Natural killer cell (primary cell): ENCODE measurements around the gene CLDND2. TPM values are rescaled to one million over a fixed set of nuclear protein-coding genes. Genes with fewer than 3 reads are reported as not detected.

Experiments used
- ATAC-seq, 3 donors: fragments of 150-1000 bp in 2 of 3; fragments of 200-7000 bp in 1 of 3; cut with Tn5 transposase; 1 replicate in 1 of 3; 2 replicates in 2 of 3; pipeline ENCODE4 v1.10.0; 2021; ENCODE audit warnings: mild to moderate bottlenecking in 2 of 3, moderate library complexity in 2 of 3
- DNase-seq, 2 donors: peaks; one replicate each; pipeline versions ENCODE4 v3.0.0 to v3.0.0-alpha.2; 2013 to 2021; ENCODE audit warnings: mixed read lengths in 1 of 2
- H3K27ac ChIP-seq: one replicate; pipeline ENCODE4 v1.5.1; 2013; ENCODE audit warnings: mild to moderate bottlenecking, low read length
- H3K27me3 ChIP-seq: one replicate; pipeline ENCODE4 v1.6.1; 2013; ENCODE audit warnings: low read length; ENCODE audit not compliant: control insufficient read depth, insufficient read depth
- H3K36me3 ChIP-seq: one replicate; pipeline ENCODE4 v1.6.1; 2013; ENCODE audit warnings: low read length; ENCODE audit not compliant: control insufficient read depth, insufficient read depth
- H3K4me1 ChIP-seq: one replicate; pipeline ENCODE4 v1.6.1; 2013; ENCODE audit warnings: low read length; ENCODE audit not compliant: control insufficient read depth, insufficient read depth
- H3K4me3 ChIP-seq: one replicate; pipeline ENCODE4 v1.5.1; 2013; ENCODE audit warnings: low read length
- H3K9me3 ChIP-seq: one replicate; pipeline ENCODE4 v1.6.1; 2013; ENCODE audit warnings: low read length; ENCODE audit not compliant: control insufficient read depth, insufficient read depth
- H3K27ac Mint-ChIP-seq, 2 donors: one replicate each; pipeline ENCODE4 v1.8.0; 2022; ENCODE audit warnings: mild to moderate bottlenecking in 2 of 2, mixed read lengths in 2 of 2, moderate library complexity in 1 of 2
- H3K27me3 Mint-ChIP-seq, 2 donors: one replicate each; pipeline ENCODE4 v1.8.0; 2022; ENCODE audit warnings: low read depth in 2 of 2, mixed read lengths in 2 of 2
- H3K36me3 Mint-ChIP-seq: one replicate; pipeline ENCODE4 v1.8.0; 2022; ENCODE audit warnings: mixed read lengths
- H3K4me1 Mint-ChIP-seq, 2 donors: one replicate each; pipeline ENCODE4 v1.8.0; 2022; ENCODE audit warnings: mixed read lengths in 2 of 2
- H3K4me3 Mint-ChIP-seq: one replicate; pipeline ENCODE4 v1.8.0; 2022; ENCODE audit warnings: mild to moderate bottlenecking, moderate library complexity, mixed read lengths
- H3K9me3 Mint-ChIP-seq, 2 donors: one replicate each; pipeline ENCODE4 v1.8.0; 2022; ENCODE audit warnings: mixed read lengths in 2 of 2
- CTCF ChIP-seq: fragments of 200-600 bp; IDR thresholded peaks from one replicate; pipeline ENCODE4 v1.8.0; 2022; ENCODE audit warnings: antibody characterized with exemption
- WGBS: methylation state at CpG from one replicate; pipeline ENCODE4 v1.1.7; 2013; ENCODE audit warnings: missing lambda C conversion rate; ENCODE audit not compliant: insufficient coverage; 5-methylcytosine and 5-hydroxymethylcytosine counted together
- intact Hi-C: fragments of 100-400 bp; cut with micrococcal nuclease; formaldehyde crosslinking; loops from one replicate; pipeline ENCODE4 v1.14.2; 2022
- total RNA-seq, 4 donors: library from RNA; stranded (reverse); fragments of 120-200 nt in 1 of 4; gene quantifications; one replicate each; pipeline versions ENCODE4 v1.2.3 to v1.2.4, GENCODE V29; 2013 to 2022

CLDND2 gene
- total RNA-seq, 3 donors from 2014 or later (not counting 1 experiment from before 2014, with no cell fraction given): 72.8 to 83.2 (median 75.3) TPM

GRCh38 chr19:51396175-51396574 is 27.4 kb upstream of the CLDND2 start:
- H3K27ac Mint-ChIP-seq: peak overlapping the region; percentile 96 to 97
- no peak for TF ChIP-seq CTCF
- peaks cover 45% of the 10 kb centered on the region for H3K4me1 ChIP-seq
- H3K4me1 Mint-ChIP-seq: peaks cover 61 to 76% of the 10 kb centered on the region in 2 donors
- WGBS: 100% methylated on average over 2 of the region's 2 CpGs
- ATAC-seq (no peak), DNase-seq (no peak)
- no peaks in the 10 kb centered on the region for H3K36me3 ChIP-seq
- intact Hi-C loops: no loop called here
- H3K27me3 ChIP-seq: no peaks in the 10 kb centered on the region
- peak overlapping the region; percentile 28 for H3K4me3 Mint-ChIP-seq
- H3K27me3 Mint-ChIP-seq: no peaks in the 10 kb centered on the region
- no peaks in the 10 kb centered on the region for H3K9me3 Mint-ChIP-seq
- no peak overlapping the region for H3K4me3 ChIP-seq
- H3K27ac ChIP-seq: no peak overlapping the region
- no peaks in the 10 kb centered on the region for H3K9me3 ChIP-seq
- H3K36me3 Mint-ChIP-seq: no peaks in the 10 kb centered on the region

- H3K9me3 ChIP-seq: no peaks in the 10 kb centered on the region
- TF ChIP-seq CTCF: no peak
- Mint-ChIP-seq H3K27me3 (no peaks in the 10 kb centered on the region), H3K4me3 (peak overlapping the region; percentile 90), H3K36me3 (no peaks in the 10 kb centered on the region), H3K9me3 (no peaks in the 10 kb centered on the region), H3K4me1 (peaks cover 66 to 84% of the 10 kb centered on the region in 2 donors), H3K27ac (peak overlapping the region; percentile 96 to 97)
- H3K27me3 ChIP-seq: no peaks in the 10 kb centered on the region
- DNase-seq: peak; percentile 91 to 95
- intact Hi-C loops: loop anchor here (1.0 kb wide), 1 partner anchor 22 kb away; the partner anchor contains the start of gene NKG7
- H3K36me3 ChIP-seq: no peaks in the 10 kb centered on the region
- H3K27ac ChIP-seq: peak overlapping the region; percentile 79
- H3K4me3 ChIP-seq: peak overlapping the region; percentile 49
- peak; percentile 77 to 92 (median 85) for ATAC-seq
- whole genome bisulfite sequencing: 3% methylated on average over 45 of the region's 45 CpGs
- peaks cover 64% of the 10 kb centered on the region for H3K4me1 ChIP-seq
Observed at GRCh38 chr19:51394050-51394836, 25.4 kb upstream of the CLDND2 start.

- Mint-ChIP-seq H3K27ac (peak overlapping the region; percentile 74 to 76), H3K4me3 (peak overlapping the region; percentile 53), H3K36me3 (no peaks in the 10 kb centered on the region), H3K27me3 (no peaks in the 10 kb centered on the region), H3K4me1 (peaks cover 72 to 85% of the 10 kb centered on the region in 2 donors), H3K9me3 (no peaks in the 10 kb centered on the region)
- TF ChIP-seq CTCF: no peak
- H3K4me3 ChIP-seq: no peak overlapping the region
- H3K4me1 ChIP-seq: peaks cover 76% of the 10 kb centered on the region
- H3K27me3 ChIP-seq: no peaks in the 10 kb centered on the region
- no peak overlapping the region for H3K27ac ChIP-seq
- H3K9me3 ChIP-seq: no peaks in the 10 kb centered on the region
- H3K36me3 ChIP-seq: no peaks in the 10 kb centered on the region
- ATAC-seq (no peak), DNase-seq (no peak)
- WGBS: no CpG with 5 or more reads among the region's 1 CpG
- intact Hi-C loops: no loop called here
Observed at GRCh38 chr19:51392701-51393100, 23.9 kb upstream of the CLDND2 start.
